HCT116 (cell line): ENCODE results near the gene EHMT1. TPM values are rescaled to one million over a fixed set of nuclear protein-coding genes. Genes with fewer than 3 reads are reported as not detected.

Experiments
- ATAC-seq: fragments of 200-7000 bp; cut with Tn5 transposase; 2 replicates; pipeline ENCODE4 v1.9.1; 2020; ENCODE audit warnings: mild to moderate bottlenecking, moderate library complexity
- BruUV-seq: library from RNA; stranded (reverse); fragments of 400-500 nt; replicated peaks from 2 replicates; lab custom pipeline; 2021; lab: Mats Ljungman, UMichigan
- CTCF ChIA-PET: fragments of 300-600 bp; sonication (Branson Sonifier 250); formaldehyde crosslinking; loops from one replicate; lab custom pipeline; 2021; ENCODE audit warnings: antibody characterized with exemption; lab: Charles Lee
- POLR2A ChIA-PET: fragments of 300-600, 350-600 bp; sonication (Branson Sonifier 250); formaldehyde crosslinking; loops from one replicate; lab custom pipeline; 2021; ENCODE audit warnings: antibody characterized with exemption; lab: Charles Lee
- RAD21 ChIA-PET, 2 experiments: fragments of 300-600 bp; sonication (Branson Sonifier 250); formaldehyde crosslinking; loops; one replicate each; lab custom pipeline; 2023; ENCODE audit warnings: low total read pairs in 2 of 2; ENCODE audit not compliant: uncharacterized antibody in 2 of 2, unreplicated experiment in 2 of 2, low non-redundant PET in 1 of 2; lab: Charles Lee
- DNase-seq: peaks from one replicate; pipeline ENCODE4 v3.0.0-alpha.2; 2010; ENCODE audit warnings: low read depth, low spot score
- H2AFZ ChIP-seq: fragments of 200-600 bp; shearing (Covaris generic), sonication (generic); 2 replicates; pipeline ENCODE4 v1.6.1; 2017; ENCODE audit warnings: low read depth, mixed run types, mixed read lengths, antibody characterized with exemption, low read length; ENCODE audit not compliant: poor library complexity, severe bottlenecking
- H3K27ac ChIP-seq: 2 replicates; pipeline ENCODE4 v1.5.1; 2012; ENCODE audit warnings: low read depth, low read length
- H3K27me3 ChIP-seq: fragments of 200-600 bp; sonication (generic); 2 replicates; pipeline ENCODE4 v1.6.1; 2016; ENCODE audit warnings: mixed run types, low read length, mixed read lengths; ENCODE audit not compliant: insufficient read depth
- H3K36me3 ChIP-seq, 2 experiments: fragments of 200-500 bp in 1 of 2; fragments of 200-600 bp in 1 of 2; sonication (Bioruptor generic) in 1 of 2; sonication (generic) in 1 of 2; 2 replicates each; pipeline versions ENCODE4 v1.5.1 to v1.6.1; 2014 to 2016; ENCODE audit warnings: low read length in 2 of 2, inconsistent platforms in 1 of 2, mixed read lengths in 1 of 2, mixed run types in 1 of 2; ENCODE audit not compliant: insufficient read depth in 2 of 2, control insufficient read depth in 1 of 2
- H3K4me1 ChIP-seq, 2 experiments: fragments of 200-600 bp in 1 of 2; sonication (generic) in 1 of 2; 2 replicates each; pipeline versions ENCODE4 v1.5.1 to v1.6.1; 2012 to 2017; ENCODE audit warnings: low read length in 2 of 2, inconsistent platforms in 1 of 2, mild to moderate bottlenecking in 1 of 2, mixed read lengths in 1 of 2, mixed run types in 1 of 2, moderate library complexity in 1 of 2; ENCODE audit not compliant: insufficient read depth in 2 of 2, control insufficient read depth in 1 of 2
- H3K4me2 ChIP-seq: fragments of 200-600 bp; sonication (generic); 2 replicates; pipeline ENCODE4 v1.6.1; 2017; ENCODE audit warnings: mixed run types, low read length, mixed read lengths
- H3K4me3 ChIP-seq, 2 experiments: fragments of 200-600 bp in 1 of 2; sonication (generic) in 1 of 2; replicated peaks in 1 of 2; 2 replicates each; pipeline ENCODE4 v1.5.1; 2011 to 2016; ENCODE audit warnings: low read length in 2 of 2, control low read depth in 1 of 2, low read depth in 1 of 2, mild to moderate bottlenecking in 1 of 2, mixed read lengths in 1 of 2, mixed run types in 1 of 2
- H3K79me2 ChIP-seq: fragments of 200-600 bp; sonication (generic); 2 replicates; pipeline ENCODE4 v1.6.1; 2017; ENCODE audit warnings: mild to moderate bottlenecking, mixed run types, low read length, moderate library complexity, mixed read lengths; ENCODE audit not compliant: insufficient read depth
- H3K9ac ChIP-seq: fragments of 200-600 bp; sonication (generic); 2 replicates; pipeline ENCODE4 v1.6.1; 2016; ENCODE audit warnings: low read length, mixed read lengths
- H3K9me2 ChIP-seq: fragments of 200-600 bp; sonication (generic), shearing (Covaris generic); 2 replicates; pipeline ENCODE4 v1.6.1; 2017; ENCODE audit warnings: mixed run types, mild to moderate bottlenecking, moderate library complexity; ENCODE audit not compliant: insufficient read depth
- H3K9me3 ChIP-seq, 2 experiments: fragments of 200-500 bp in 1 of 2; fragments of 200-600 bp in 1 of 2; sonication (Bioruptor generic) in 1 of 2; sonication (generic) in 1 of 2; 2 replicates each; pipeline ENCODE4 v1.6.1; 2014 to 2017; ENCODE audit warnings: low read length in 2 of 2, mixed read lengths in 2 of 2, inconsistent platforms in 1 of 2, low read depth in 1 of 2, mild to moderate bottlenecking in 1 of 2, mixed run types in 1 of 2, moderate library complexity in 1 of 2; ENCODE audit not compliant: control insufficient read depth in 1 of 2, insufficient read depth in 1 of 2
- H4K20me1 ChIP-seq: fragments of 200-600 bp; sonication (generic), shearing (Covaris generic); 2 replicates; pipeline ENCODE4 v1.6.1; 2017; ENCODE audit warnings: mixed run types, mild to moderate bottlenecking, moderate library complexity; ENCODE audit not compliant: insufficient read depth
- CTCF ChIP-seq, 3 experiments: fragments of 200-600 bp in 1 of 3; sonication (generic) in 1 of 3; IDR thresholded peaks in 2 of 3; conservative IDR thresholded peaks in 1 of 3; 2 replicates each; pipeline ENCODE4 v1.5.1; 2012 to 2017; ENCODE audit warnings: low read depth in 2 of 3, low read length in 2 of 3, antibody characterized with exemption in 1 of 3, borderline replicate concordance in 1 of 3, control low read depth in 1 of 3, mild to moderate bottlenecking in 1 of 3, mixed read lengths in 1 of 3, mixed run types in 1 of 3, moderate library complexity in 1 of 3; ENCODE audit not compliant: insufficient read depth in 1 of 3
- EGR1 ChIP-seq: IDR thresholded peaks from 2 replicates; pipeline ENCODE4 v1.6.1; 2012; ENCODE audit warnings: low read depth
- ELF1 ChIP-seq: IDR thresholded peaks from 2 replicates; pipeline ENCODE4 v1.6.1; 2012; ENCODE audit warnings: low read depth, borderline replicate concordance
- EZH2 ChIP-seq: fragments of 200-600 bp; sonication (generic); IDR thresholded peaks from 2 replicates; pipeline ENCODE4 v1.6.1; 2017; ENCODE audit warnings: antibody characterized with exemption, mixed run types
- FOSL1 ChIP-seq: IDR thresholded peaks from 2 replicates; pipeline ENCODE4 v1.6.1; 2012; ENCODE audit warnings: low read depth
- RAD21 ChIP-seq: IDR thresholded peaks from 2 replicates; pipeline ENCODE4 v1.6.1; 2012; ENCODE audit warnings: low read depth, mild to moderate bottlenecking
- SIN3A ChIP-seq: IDR thresholded peaks from 2 replicates; pipeline ENCODE4 v1.6.1; 2012; ENCODE audit warnings: low read depth
- SP1 ChIP-seq: IDR thresholded peaks from 2 replicates; pipeline ENCODE4 v1.6.1; 2012; ENCODE audit warnings: low read depth
- TCF7L2 ChIP-seq: IDR thresholded peaks from 2 replicates; pipeline ENCODE4 v1.7.0; 2011; ENCODE audit warnings: borderline replicate concordance, inconsistent platforms; ENCODE audit not compliant: insufficient read depth, insufficient read length; ENCODE audit errors: extremely low read depth
- ZFX ChIP-seq: fragments of 450-650 bp; IDR thresholded peaks from 2 replicates; pipeline ENCODE4 v1.6.1; 2017
- intact Hi-C: fragments of 100-400 bp; cut with micrococcal nuclease; formaldehyde crosslinking; loops from 2 replicates; pipeline ENCODE4 v1.10.0; 2022
- total RNA-seq: library from RNA; stranded (reverse); gene quantifications from one replicate; pipeline ENCODE4 v1.2.1, GENCODE V29; 2021; ENCODE audit not compliant: unreplicated experiment

The EHMT1 gene
- total RNA-seq, 1 experiment from 2014 or later, result 86.1 TPM

- BruUV-seq, result no TSS peak
- H4K20me1 ChIP-seq, result no peaks in the 10 kb centered on the region; the same call in 1 of the 2 replicates
- no peak overlapping the region for H3K27ac ChIP-seq
- no peaks in the 10 kb centered on the region for H3K9me2 ChIP-seq
- intact Hi-C loops, result no loop called here
- TF ChIP-seq SP1, result no peak
- no peak for TF ChIP-seq RAD21
- TF ChIP-seq ZFX, result no peak
- no peak for TF ChIP-seq CTCF (IDR thresholded peaks at IDR 0.05 in 2 of 3, conservative IDR thresholded peaks at IDR 0.05 in 1 of 3; ENCODE audit: borderline replicate concordance in 1 of 3, insufficient read depth in 1 of 3, low read depth in 2 of 3, low read length in 2 of 3)
- no peak for TF ChIP-seq SIN3A
- no peak for TF ChIP-seq TCF7L2
- no peak for TF ChIP-seq ELF1
- TF ChIP-seq FOSL1, result no peak
- no peak for TF ChIP-seq EZH2
- TF ChIP-seq EGR1, result no peak
- no peaks in the 10 kb centered on the region for H3K9me3 ChIP-seq
- H3K9ac ChIP-seq, result no peak overlapping the region
- DNase-seq (no peak), ATAC-seq (no peak)
- ChIA-PET RAD21 (no interaction called here), CTCF (no interaction called here), POLR2A (no interaction called here)
- no peak overlapping the region for H3K4me2 ChIP-seq
- no peak overlapping the region for H3K4me3 ChIP-seq
- H2AFZ ChIP-seq, result no peak overlapping the region
- H3K4me1 ChIP-seq, result peaks cover 0 to 4% of the 10 kb centered on the region in 2 experiments; a peak in 3 of 4 replicates
- H3K27me3 ChIP-seq, result no peaks in the 10 kb centered on the region
- peaks cover 11 to 17% of the 10 kb centered on the region in 2 experiments; a peak in 3 of 4 replicates for H3K36me3 ChIP-seq
- peaks cover 11% of the 10 kb centered on the region; the same call in 1 of the 2 replicates for H3K79me2 ChIP-seq
Observed at GRCh38 chr9:137740312-137740711, 121.5 kb downstream of the EHMT1 start.
